ENCODE measurements around the gene ANXA3. TPM values are rescaled to one million over a fixed set of nuclear protein-coding genes. Genes with fewer than 3 reads are reported as not detected.

ANXA3 gene
- total RNA-seq, 1 donor from 2014 or later: 182 TPM

DNA sequence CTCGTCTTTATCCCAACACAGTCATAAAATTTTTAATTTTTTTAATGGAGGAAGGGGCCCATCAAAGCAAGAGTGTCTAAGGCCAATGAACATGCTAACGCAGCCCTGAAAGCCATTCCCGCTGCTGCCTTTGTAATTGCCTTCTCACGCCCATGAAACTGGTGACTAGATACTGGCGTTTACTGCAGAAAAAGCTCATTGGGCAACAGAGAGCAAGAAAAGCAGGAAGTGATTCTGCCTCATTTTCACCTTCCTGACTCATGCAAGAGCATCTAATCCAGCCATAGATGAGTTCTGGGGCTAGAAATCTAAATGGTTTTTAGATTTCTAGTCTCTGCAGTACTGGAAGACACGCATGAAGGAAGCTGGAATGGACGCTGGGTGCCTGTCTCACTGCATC lies 72.5 kb downstream of the ANXA3 start:
- Histone ChIP-seq H3K27ac (no peak overlapping the region), H3K4me3 (no peak overlapping the region), H3K27me3 (no peaks in the 10 kb centered on the region), H3K4me1 (no peaks in the 10 kb centered on the region), H3K9me3 (no peaks in the 10 kb centered on the region), H3K36me3 (no peaks in the 10 kb centered on the region)
- intact Hi-C loops (cut with DNase I): no loop called here
- peak; percentile 49 for ATAC-seq
- TF ChIP-seq, protein P1, sequence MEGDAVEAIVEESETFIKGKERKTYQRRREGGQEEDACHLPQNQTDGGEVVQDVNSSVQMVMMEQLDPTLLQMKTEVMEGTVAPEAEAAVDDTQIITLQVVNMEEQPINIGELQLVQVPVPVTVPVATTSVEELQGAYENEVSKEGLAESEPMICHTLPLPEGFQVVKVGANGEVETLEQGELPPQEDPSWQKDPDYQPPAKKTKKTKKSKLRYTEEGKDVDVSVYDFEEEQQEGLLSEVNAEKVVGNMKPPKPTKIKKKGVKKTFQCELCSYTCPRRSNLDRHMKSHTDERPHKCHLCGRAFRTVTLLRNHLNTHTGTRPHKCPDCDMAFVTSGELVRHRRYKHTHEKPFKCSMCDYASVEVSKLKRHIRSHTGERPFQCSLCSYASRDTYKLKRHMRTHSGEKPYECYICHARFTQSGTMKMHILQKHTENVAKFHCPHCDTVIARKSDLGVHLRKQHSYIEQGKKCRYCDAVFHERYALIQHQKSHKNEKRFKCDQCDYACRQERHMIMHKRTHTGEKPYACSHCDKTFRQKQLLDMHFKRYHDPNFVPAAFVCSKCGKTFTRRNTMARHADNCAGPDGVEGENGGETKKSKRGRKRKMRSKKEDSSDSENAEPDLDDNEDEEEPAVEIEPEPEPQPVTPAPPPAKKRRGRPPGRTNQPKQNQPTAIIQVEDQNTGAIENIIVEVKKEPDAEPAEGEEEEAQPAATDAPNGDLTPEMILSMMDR (IDR thresholded peaks at IDR 0.05): no peak
- DNase-seq: no peak

DNA sequence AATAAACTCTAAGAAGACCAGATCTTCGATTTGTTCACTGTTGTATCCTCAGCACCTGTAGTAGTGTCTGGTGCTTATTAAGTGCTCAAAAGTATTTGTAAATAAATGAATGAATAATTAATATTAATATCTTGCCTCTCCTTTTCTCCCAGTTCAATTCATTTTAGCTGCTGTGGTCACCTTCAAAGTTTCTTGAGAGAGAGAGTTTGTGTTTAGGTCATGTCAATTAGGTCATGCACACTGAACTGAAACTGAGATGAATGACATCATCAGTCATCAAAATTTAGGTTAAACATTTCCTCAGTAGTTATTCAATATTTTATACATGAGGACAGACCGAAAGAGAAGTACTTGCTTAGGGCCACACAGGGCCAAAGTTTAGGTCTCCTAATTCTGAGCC lies 73.5 kb downstream of the ANXA3 start:
- Histone ChIP-seq H3K4me1 (peaks cover 3% of the 10 kb centered on the region), H3K9me3 (no peaks in the 10 kb centered on the region), H3K27me3 (no peaks in the 10 kb centered on the region), H3K27ac (no peak overlapping the region), H3K4me3 (no peak overlapping the region), H3K36me3 (no peaks in the 10 kb centered on the region)
- ATAC-seq (no peak), DNase-seq (no peak)
- intact Hi-C loops (cut with DNase I): no loop called here
- TF ChIP-seq, protein P1 (IDR thresholded peaks at IDR 0.05): no peak

DNA sequence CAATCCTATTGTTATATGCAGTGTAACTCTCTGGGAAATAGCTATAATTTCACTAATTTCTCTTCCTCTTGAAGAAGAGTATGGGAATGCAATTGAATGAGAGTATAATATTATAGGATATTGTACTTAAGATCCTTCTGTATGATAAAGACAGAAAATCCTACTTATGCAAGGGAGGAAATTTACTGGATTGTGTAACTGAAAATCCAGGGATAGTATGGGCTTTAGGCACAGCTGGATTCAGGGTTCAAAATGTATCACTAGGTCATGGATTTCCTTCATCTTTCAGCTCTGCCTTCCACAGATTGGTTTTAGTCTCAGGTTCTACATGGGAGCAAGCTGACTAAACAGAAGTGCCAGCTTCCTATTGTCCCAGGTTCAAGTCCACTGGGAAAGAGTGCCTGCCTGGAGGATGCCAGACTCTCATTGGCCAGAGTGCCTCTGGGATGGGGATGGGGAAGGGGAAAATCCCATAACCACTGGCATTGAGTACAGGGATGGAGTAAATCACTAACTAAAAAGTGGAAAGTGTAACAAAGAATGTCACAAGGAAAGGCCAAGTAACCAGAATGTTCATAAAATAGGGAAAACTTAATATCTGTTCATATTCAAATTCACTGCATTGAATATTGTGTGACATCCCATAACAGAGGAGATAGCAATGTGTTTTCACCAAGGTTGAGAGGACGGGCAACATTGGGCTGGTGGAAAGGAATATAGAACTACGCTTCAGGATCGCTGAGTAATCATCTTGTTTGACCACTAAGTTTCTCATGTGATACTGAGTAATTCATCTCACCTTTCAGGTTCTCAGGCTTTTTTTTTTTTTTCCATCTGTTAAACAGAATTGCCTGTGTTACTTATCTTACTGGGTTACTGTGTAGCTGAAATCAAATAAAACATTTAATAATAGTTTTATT lies 75.7 kb downstream of the ANXA3 start:
- TF ChIP-seq, protein P1 (IDR thresholded peaks at IDR 0.05): no peak
- H3K4me3 ChIP-seq: no peak overlapping the region
- no peak overlapping the region for H3K27ac ChIP-seq
- DNase-seq (no peak), ATAC-seq (no peak)
- no peaks in the 10 kb centered on the region for H3K36me3 ChIP-seq
- no peaks in the 10 kb centered on the region for H3K27me3 ChIP-seq
- intact Hi-C loops (cut with DNase I): no loop called here
- H3K4me1 ChIP-seq: peaks cover 6% of the 10 kb centered on the region
- H3K9me3 ChIP-seq: no peaks in the 10 kb centered on the region

DNA sequence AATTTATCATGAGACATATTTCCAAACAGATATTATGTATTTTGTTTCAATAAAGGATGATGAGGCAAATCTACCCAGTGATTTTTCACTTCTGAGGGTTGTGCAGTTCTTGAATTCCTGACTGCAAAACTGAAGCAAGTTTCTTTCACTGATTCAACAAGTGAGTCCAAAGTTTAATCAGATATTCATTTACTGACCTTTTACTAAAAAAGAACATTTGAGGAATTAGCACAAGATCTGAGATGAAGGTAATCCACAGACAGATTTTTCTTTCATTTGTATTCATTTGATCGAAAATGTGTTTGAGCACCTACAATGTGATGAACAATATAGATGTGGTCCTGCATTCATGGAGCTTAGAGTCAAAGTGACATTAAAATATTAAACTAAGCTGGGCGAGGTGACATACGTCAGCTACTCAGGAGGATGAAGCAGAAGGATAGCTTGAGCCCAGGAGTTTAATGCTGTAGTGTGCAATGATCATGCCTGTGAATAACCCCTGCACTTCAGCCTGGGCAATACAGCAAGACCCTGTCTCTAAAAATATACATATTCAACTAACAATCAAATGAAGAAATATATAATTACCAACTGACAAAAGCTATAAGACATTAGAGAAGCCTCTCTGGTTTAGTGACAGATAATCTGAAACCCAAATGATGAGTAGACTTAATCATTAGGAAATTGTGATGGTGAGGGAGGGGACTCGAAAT lies 76.6 kb downstream of the ANXA3 start:
- Histone ChIP-seq H3K27me3 (no peaks in the 10 kb centered on the region), H3K36me3 (no peaks in the 10 kb centered on the region), H3K9me3 (no peaks in the 10 kb centered on the region), H3K4me3 (no peak overlapping the region), H3K27ac (no peak overlapping the region), H3K4me1 (peaks cover 6% of the 10 kb centered on the region)
- no peak for DNase-seq
- TF ChIP-seq, protein P1 (IDR thresholded peaks at IDR 0.05): no peak
- intact Hi-C loops (cut with DNase I): no loop called here
- no peak for ATAC-seq

DNA sequence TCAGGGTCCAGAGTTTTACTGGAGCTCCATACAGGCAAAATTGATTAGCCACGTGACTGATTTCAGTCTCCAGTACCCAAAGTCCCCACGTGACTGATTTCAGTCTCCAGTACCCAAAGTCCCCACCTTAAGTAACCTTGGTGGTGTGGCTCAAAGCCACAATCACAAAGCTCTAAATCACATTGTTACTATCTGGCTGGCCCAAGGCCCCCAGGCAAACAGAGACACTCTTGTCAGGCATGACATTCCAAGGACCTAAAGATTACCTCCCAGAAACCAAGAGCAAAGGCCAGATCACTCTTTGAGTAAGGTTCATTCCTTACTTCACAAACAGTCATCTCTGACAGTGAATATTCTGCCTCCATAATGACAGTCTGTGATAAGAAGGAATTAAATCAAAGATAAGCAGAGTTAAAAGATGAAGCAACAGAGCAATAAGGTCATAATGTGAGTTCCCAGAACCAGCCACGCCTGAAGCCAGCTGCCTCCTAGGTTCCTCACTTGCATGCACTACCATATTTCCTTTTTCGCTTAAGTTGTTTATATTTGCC lies 78.5 kb downstream of the ANXA3 start:
- Histone ChIP-seq H3K27me3 (no peaks in the 10 kb centered on the region), H3K4me1 (peaks cover 6% of the 10 kb centered on the region), H3K36me3 (no peaks in the 10 kb centered on the region), H3K27ac (no peak overlapping the region), H3K4me3 (no peak overlapping the region), H3K9me3 (no peaks in the 10 kb centered on the region)
- intact Hi-C loops (cut with DNase I): no loop called here
- DNase-seq (no peak), ATAC-seq (peak; percentile 65)
- TF ChIP-seq, protein P1 (IDR thresholded peaks at IDR 0.05): no peak
